ENCODE results near the gene PCDH9.

The PCDH9 gene

DNA sequence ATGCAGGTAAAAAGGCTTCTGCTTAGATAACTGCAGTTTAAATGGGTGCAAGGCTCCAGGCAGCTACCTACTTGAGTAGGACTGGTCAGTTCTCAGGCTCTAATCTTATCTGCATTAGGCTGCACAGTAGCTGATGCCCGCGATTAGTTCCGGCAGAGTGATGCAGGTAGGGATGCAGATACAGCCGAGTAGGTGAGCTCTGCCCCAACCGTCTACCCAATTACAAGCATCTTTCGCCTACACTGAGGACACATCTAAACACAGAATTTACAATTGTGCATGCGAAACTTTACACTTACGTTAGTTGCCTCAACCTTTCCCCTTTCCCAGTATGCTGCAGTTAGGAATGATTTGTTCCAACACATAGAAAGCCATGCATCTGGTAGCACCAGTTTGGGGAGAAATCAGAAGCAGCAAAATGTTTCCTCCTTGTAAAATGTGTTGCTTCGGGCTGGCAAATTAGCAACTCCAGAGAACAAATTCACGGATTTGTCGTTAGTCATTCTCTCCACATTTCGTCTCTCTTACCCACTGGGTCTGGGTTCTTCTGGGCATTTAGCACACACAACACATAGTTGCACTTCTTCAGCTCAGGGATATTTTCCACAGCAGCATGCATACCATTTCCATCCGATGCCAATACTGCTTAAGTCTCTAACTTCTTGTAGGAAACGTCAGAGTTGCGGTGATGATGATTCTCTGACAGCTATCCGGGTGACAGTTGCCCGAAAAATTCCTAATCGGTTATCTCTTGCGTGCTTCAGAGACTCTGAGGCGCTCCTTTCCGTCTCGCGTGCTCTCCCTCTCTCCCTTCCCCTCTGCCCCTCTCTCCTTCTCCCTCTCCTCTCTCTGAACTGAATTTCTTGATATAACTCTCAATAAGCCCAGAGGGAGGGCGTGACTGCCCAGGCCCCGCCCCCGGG, at the start of gene PCDH9:
Gene PCDH9, minus strand, starts transcription at position 856 of the 923 bp plus-strand sequence. CDS start 1,896 bp downstream, outside the sequence.
- no peak for DNase-seq

- DNase-seq = no peak
These were observed 48.1 kb upstream of the PCDH9 start for GRCh38 chr13:67278235-67278634.

DNA sequence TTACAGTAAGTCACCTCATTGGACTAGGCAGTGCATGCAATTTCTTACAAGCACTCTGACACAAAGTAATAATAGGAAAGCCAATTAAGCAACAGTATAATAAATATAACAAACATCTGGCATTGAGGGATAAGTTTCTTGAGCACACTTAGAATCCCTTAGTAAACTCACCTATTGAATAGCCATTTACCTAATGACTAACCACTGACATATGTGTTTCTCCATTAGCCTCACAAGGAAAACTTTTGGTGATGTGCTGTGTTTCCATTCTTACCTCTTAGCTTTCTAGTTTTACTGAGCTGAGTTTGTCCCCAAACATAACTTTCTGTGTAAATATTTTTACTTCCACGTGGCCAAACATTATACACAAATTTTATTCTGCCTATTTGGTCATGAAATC, 47.4 kb upstream of the PCDH9 start:
- DNase-seq = no peak

DNA sequence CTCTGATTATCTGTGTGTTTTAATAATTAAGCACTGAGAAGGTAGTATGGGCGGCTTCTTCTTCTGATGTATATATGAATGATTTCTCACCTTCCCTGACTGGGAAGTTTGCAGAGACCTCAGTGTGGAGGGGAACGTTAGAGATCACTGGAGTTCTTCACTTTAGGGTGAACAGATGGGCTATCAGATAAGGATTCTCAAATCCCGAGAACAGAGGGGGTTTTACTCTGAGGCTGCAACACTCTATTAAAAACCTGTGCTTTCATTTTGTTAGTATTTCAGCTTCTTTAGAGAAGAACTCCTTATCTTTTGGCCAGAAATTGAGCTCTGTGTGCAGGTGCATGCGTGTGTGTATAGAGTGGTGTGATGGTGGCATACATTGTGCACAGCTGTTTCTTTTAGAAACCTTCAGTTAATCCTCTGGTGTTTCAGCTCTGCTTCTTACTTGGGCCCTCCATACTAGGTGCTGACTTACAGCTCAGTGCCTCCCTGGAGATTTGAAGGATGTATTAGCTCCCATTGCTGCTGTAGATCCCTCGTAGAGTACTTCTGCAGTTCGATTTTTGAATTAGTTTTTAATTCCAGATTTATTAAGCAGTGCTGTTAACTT, 45.3 kb upstream of the PCDH9 start:
- no peak for DNase-seq

DNA sequence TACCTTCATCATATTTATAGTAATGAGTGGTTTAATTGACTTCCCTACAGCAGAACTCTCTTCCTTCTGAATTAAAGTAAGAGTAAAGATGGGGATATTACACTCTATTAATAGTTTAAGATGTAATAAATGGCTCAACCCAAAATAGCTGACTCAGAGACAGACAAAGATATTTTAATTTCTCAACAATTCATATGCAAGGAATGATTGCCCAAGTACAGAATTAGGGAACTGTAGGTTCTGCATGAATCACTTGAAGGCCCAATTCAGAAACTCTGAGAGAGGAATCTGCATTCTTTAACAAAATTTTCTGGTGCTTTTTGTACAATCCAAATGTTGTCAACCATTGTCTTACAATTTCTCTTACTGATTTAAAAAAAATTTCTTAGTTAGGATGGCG, 42.9 kb upstream of the PCDH9 start:
- DNase-seq = no peak

DNA sequence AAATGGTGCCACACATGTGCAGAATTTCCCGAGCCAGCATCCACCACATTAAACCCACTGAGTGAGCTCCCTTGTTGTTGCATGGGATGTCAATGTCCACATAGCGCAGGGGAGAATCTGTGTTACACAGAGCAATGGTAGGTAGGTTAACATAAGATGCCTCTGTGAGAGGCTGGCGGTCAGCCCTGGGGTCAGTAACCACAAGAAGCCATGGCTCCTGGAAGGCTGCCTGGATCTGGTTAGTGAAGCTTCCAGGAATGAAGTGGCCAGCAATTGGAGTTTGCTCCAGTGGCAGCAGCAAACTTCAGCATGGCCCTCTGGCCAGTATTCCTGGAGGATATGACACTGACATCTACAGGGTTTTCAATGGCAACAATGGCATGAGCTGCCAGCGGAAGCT, 37.0 kb upstream of the PCDH9 start:
- no peak for DNase-seq

DNA sequence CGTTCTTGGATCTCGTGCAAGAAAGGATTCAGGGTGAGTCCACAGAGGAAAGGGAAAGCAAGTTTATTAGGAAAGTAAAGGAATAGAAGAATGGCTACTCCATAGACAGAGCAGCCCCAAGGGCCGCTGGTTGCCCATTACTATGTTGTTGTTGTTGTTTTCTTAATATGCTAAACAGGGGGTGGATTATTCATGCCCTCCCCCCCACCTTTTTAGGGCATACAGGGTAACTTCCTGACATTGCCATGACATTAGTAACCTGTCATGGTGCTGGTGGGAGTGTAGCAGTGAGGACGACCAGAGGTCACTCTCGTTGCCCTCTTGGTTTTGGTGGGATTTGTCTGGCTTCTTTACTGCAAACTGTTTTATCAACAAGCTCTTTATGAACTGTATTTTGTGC, 29.1 kb upstream of the PCDH9 start:
- DNase-seq = no peak

DNA sequence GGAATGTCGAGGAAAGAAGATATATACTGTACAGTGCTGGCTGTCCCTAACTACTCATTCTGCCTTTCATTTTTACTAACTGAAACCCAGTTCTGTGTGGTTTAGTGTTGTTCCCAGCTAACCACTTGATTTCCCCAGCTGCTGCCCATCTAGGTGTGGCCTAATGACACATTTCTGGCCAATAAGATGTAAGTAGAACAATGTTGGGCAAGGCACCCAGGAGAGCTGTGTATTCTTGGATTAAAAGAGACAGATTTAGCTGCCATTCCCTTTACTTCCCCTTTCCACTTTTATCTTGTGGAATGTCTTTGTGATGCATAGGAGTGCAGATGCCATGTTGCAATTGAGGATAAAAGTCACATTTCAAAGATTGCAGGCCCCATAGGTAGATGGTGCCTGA, 28.3 kb upstream of the PCDH9 start:
- DNase-seq = no peak

DNA sequence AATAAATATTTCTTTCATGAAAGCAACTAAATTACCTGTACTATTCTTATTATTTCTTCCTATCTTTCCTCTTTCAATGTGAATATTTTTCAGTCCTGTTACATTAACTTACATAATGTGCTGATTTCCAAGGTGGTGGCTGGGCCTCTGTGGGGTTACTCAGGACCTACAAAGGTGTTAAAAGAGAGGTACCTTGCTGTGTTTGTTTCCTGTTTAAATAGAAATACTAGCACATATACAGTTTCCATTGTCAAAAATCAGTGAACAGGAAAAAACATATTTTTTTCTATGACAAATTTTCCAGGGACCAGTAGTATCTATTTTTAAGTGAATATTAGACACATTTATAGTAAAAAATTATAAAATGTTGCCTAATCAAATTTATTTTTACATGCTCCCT, 8.7 kb upstream of the PCDH9 start:
- DNase-seq = no peak

DNA sequence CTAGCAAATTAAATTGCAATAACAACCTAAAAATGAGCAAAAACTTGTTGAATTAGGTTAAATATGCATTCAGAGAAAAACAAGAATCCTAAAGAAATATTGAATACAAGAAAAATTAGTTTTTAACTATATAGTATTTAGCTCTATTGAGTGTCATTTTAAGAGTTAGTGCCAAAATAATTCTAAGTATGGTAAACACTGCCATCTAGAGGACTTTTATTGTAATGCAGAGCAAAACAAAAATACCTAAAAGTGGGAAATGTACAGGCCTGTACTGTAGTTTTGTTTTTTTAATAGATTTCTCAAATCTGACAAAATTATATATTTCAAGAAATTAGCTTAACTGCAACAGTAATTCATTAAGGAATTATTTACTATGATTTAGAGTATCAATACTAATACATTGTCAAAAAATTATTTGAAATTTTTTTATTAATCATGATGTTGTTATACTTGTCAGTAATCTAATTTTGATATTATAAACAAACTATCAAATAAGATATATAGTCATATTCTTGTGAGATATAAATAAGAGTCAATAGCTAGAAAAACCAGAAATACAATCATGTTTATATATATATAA, 8.2 kb upstream of the PCDH9 start:
- no peak for DNase-seq

DNA sequence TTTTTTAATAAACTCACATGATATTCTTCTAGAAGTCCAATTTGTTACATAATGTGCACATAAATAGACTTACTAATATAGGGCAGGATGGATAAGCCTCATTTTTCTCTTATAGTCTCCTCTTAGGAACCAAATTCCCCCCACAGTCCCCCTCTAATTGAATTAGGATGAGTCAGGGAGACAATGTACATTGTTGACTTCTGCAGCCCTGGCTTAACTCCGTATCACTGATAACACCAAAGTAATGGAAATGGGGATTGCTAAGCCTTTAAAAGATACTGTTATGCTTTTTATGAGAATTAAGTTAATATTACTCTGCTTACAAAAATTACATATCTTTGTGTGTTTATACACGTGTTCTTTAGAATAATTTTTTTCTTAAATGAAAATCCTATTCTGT, 5.1 kb upstream of the PCDH9 start:
- DNase-seq = no peak

GRCh38 chr13:67232384-67232783, 2.2 kb upstream of the PCDH9 start:
- no peak for DNase-seq

DNA sequence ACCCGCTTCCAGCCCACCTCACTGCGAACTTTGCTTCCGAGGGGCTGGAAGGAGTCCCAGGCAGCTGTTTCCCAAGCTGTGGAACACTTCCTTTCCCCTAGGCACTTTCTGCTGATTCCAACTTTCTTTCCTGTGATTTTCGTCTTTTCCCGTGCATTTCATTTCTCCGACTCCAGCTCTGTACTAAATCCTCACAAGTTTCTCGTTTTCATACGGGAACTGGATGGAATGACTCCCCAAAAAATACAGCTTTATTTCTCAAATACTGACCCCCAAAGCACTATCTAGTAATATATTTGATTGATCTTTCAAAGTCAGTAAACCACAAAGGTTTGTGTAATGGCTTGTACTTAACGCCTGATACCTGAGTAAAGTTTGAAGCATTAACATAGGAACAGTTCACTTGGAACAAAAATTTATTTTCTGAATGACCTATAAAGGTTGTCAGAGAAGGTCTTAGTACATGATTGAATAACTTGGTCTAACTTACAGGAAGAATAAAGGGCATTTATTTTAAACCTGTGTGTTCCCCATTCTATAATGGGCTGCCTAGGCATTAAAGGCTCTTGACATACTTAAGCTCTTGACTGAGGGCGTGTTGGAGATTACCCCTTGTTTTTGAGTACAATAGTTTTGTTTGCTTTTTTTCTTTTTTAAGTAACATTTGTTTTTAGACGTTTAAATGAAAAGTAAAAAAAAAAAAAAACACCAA, 1.3 kb upstream of the PCDH9 start:
- no peak for DNase-seq

- peak; percentile 84 for DNase-seq
These were observed 510 bp upstream of the PCDH9 start for GRCh38 chr13:67230404-67231288.

DNA sequence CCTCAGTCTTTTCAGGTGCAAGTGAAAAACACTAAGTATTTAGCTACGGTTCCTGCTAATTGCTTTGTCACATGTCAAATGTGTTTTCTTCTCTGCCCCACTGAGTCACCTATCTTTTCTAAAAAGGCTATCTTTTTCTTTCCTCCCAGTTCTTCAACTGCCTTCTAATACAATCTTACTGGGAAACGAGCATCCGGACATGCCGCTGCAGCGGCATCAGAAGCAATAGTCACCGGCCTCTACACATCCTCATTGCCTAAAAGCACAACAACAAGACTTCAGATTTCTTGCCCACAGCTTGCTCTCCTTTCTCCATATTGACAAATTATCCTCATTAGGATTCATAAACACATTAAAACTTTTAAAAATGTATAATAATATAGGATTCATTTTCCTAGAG, 1.2 kb downstream of the PCDH9 start:
- no peak for DNase-seq

DNA sequence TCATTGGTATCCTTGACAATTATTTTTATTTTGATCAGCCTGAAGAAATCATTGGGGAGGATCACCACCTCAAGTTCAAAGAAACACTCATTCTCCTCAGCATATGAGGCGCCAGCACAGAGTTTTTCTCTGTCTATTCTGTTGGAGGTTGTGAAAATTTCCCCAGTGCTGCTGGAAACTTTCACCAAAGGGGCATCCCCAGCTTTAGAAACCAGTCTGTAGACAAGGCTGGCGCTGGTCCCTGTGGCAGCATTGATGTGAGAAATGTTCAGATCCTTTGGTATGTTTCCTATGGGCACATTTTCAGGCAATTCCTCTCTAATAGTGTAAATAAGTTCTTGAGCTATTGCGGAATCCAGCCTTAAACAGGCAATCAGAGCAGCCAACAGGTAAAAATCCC, 2.1 kb downstream of the PCDH9 start:
- DNase-seq = no peak

DNA sequence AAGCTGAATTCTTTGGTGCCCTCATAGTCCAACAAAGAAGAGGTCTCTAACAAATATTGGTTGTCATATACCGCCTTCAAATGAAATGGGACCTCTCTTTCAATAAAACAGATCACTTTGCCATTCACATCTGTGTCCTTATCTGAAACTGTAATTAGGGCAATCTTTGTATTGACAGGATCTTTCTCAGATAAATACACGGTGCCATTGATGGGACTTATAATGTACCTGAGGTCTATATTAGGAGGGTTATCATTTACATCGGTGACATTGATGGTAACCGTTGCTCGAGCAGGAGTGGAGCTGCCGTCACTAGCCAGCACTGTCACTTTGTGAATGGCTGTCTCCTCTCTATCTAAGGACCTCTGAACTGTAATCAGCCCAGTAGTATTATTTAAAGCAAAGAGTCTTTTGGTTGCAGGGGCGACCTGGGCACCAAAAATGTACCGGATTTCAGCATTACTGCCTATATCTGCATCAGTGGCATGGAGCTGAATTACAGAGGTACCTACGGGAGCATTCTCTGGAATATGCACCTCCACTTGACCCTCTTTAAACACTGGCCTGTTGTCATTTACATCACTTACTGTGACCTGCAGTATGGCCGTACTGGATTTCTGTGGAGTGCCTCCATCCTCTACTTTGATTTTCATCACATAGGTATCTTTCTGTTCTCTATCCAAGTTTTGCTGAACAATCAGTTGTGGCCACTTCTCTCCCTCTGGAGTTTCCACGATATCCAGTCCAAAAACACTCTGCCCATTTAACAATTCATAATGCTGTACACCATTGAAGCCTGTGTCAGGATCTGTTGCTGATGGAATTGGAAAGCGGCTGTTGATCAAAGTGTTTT, 2.8 kb downstream of the PCDH9 start:
- no peak for DNase-seq

- no peak for DNase-seq
These were observed 3.4 kb downstream of the PCDH9 start for GRCh38 chr13:67226696-67227095.

DNA sequence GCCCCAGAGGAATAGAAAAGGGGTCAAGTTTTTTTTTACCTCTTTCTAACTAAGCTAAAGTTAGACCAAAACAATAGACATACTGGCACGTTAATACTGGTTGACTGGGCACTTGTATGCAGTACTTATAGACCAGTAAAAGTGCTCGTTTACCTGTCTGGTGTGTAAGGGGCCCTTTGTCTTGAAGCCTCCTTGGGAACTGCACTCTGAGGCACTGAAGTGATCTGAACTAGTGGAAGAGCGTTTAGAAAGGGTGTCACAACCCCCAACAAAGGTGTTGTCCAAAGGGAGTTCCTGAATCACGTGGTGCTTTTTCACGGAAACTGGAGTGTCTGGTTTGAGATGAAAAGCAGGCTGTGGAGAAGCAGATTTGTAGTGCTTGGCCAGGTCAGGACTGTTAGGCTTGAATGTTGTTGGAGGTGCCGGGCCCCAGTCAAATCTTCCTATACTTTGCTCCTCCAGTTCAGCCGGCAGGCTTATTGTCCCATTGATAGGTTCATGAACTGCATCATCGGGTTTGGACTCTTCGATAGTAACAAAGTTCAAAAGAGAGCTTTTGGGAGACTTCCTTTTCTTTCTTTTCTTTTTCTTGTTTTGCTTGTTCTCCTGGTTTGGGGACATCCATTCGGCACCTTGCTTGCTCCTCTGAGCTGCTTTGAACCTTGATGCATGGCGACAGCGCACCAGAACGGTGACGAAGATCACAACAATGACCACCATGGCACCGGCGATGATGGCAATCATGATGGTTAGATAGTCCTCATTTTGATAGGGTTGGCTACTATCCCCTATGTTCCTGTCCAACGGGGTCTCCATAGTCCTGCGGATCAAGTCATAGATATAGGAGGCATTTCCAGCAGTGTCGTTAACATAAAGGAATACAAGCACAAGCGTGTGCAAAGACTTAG, 4.6 kb downstream of the PCDH9 start:
- DNase-seq = no peak

- DNase-seq = peak; percentile 35
These were observed 5.8 kb downstream of the PCDH9 start for GRCh38 chr13:67224148-67224846.
